Posterior vena cava (tissue), 2 donors: ENCODE measurements around the gene ZXDC. TPM values are rescaled to one million over a fixed set of nuclear protein-coding genes. Genes with fewer than 3 reads are reported as not detected.

Experiments used
- DNase-seq: peaks from one replicate; pipeline ENCODE4 v3.0.0-alpha.2; 2020; ENCODE audit warnings: low spot score
- intact Hi-C, 2 donors: fragments of 100-400 bp; cut with DNase I; formaldehyde crosslinking; loops; one replicate each; pipeline versions ENCODE4 v1.14.1 to v1.14.2; 2022 to 2023
- total RNA-seq, 2 donors: library from RNA; stranded (reverse); fragmentation: NEBNext Ultra II Directional; extraction: Animal tissue kit (Norgen Biotek cat#: 25700); gene quantifications; one replicate each; pipeline ENCODE4 v1.2.1, GENCODE V29; 2021
- donor health status: DM: yes; HTN: yes; CAD: no.
- donor health status: DM: yes; HTN: yes; CAD: no.

ZXDC gene
- total RNA-seq, 2 donors from 2014 or later = 26.8 to 26.9 TPM

DNA sequence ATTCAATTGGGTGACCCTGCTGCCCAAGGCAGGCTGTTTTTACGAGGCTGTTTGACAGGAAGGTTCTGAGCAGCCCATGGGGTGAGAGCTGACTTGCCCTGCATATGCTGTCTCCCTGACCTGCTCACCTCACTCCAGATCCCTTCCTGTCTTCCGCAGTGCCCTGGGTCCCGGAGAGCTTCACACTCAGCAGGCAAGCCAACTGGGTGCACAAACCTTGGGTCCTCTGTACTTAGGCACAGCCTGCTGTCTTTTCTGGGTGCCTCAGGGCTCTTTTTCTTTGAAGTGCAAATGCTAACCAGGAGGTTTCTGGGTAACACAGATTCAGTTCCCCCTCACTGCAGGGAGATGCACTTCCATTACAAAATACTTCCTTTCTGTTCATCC lies 32.8 kb downstream of the ZXDC start:
- peak; percentile 34 for DNase-seq
- intact Hi-C loops = no loop called here

DNA sequence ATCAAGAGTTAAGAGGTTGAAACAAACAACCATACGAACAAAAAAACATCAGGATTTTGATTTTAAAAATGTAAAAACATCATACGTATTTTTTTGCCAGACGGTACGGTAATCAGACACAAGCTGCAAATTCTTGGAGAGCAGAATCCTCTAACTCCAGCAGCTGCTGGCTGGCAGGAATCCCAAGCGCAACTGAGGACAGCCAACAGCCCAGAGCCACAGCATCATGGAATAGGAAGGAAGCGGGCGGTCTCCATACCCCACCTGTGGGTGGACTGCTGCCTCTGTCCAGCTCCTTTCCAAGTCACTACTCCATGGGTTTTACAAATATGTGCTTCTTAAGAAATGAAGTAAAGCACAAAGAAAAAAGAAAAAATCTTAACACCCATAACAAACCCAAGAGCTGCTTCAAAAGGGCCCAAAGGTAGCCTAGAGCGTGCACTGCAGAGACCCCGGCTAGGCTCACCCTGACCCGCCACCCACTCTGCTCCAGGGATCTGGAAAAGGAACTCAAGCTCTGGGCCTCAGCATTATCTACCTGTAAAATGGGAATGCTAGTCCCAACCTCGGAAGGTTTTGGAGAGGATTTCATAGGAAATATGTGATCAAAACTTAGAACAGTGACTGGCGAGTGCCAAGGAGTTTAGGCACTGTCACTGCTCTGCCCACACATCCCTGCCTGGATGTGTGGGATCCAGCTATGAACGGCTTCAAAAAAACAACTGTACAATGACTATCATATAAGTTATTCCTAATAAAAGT lies 33.4 kb downstream of the ZXDC start:
- peak; percentile 63 for DNase-seq
- intact Hi-C loops = no loop called here

DNA sequence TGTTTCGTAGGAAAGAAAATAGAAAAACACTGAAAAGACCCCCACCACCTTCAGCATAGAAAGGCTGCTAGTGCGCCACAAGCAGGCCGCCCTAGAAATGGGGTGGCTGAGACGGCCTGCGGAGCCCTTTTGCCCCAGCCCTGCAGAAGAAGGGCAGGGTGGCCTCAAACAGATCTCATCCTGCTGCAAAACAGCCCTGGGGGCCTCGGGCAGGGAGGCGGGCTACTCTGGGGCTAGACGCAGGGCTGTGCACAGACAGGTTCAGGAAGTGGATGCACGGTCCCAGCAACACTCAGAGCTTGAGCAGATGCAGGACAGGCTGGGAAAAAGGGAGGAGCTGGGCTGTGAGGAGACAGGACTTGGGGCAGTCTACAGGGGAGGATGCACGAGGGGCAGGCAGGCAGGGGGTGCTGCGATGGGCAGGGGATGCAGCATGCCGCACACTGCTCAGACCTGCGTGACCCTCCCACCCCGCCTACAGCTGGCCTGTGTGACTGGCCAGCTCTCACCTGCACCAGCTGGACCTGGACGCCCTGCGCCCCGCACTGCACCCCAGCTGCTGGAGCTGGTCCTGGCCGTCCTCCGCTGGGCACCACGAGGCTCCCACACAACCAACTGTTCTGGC lies 34.3 kb downstream of the ZXDC start:
- DNase-seq = peak; percentile 77
- intact Hi-C loops = no loop called here

DNA sequence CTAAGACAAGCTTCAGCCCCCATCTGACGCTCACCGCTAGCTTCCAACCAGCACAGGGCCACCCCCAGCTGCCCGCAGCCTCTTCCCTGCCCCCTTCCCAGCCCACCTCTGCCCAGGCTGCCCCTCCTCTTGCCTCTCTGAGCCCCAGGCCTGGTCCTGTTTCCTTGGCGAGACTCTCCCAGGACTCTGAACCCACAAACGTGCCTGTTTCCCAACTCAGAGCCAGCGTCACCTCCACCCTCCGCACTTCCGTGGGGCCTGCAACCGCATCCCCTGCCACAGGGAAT lies 35.0 kb downstream of the ZXDC start:
- DNase-seq = peak; percentile 68

DNA sequence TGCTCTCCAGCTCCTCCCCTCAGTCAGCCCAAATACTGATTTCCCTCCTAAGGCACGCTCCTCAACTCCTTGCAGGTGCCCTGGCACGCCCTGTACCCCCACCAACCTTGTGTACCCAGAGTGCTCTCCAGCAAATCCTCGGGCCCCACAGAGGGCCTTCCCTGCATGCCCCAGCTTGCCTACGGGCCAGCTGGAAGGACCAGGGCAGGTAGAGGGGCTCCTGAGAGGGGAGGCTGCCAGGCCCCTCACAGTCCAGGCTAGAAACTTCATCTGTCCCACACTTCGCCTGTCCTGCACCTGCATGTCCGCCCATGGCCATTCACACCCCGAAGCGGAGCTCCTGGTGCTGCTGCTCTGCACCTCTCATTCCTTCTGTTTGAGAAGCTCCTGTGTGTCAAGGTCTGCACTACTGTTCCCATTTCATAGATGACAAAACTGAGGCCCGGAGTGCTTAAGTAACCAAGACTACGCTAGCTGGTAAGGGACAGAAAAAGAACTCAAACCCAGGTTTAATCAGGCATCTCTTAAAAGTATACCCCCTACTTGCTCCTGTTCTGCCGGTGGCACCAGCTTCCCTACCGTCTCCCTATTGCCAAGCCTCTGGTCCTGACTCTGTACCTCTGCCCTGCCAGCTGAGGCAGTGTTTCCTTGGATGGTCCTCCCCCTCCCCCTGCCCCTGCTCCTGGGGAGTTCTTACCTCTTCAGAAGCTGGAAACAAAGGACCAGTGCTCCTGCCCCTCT lies 35.6 kb downstream of the ZXDC start:
- intact Hi-C loops = no loop called here

More for the DNA sequence above, 35.0 kb downstream of the ZXDC start:
- intact Hi-C loops = no loop called here

DNA sequence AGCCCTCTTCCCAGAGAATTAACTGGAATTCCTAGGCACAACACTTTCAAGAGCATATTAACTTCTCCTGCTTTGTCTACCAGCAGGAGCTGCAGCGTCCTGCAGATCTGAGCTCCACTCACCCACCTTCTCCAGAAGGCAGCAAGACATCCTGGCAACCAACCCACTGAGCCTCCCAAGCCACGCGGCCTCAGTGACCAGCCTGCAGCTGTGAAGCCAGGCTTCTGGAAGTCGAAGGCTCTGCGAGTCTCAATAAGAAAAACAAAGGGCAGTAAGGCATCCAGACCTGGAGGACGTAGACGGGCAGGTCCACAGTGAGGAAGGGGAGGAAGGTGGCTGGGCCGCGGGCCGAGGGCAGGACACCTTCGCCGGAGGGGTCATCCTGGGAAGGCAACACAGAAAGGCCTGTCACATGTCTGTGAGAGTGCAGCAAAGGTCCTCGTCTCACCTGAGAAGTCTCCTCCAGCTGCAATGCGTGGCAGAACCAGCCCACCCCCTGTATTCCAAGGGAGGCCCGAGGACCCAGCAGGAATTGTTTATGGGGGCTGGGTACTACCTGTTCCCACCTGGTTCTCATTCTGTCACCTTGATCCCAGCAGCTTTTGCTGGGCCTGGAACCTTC lies 36.2 kb downstream of the ZXDC start:
- intact Hi-C loops = no loop called here
- peak; percentile 35 for DNase-seq

More for the DNA sequence above, 35.6 kb downstream of the ZXDC start:
- DNase-seq = peak; percentile 50

DNA sequence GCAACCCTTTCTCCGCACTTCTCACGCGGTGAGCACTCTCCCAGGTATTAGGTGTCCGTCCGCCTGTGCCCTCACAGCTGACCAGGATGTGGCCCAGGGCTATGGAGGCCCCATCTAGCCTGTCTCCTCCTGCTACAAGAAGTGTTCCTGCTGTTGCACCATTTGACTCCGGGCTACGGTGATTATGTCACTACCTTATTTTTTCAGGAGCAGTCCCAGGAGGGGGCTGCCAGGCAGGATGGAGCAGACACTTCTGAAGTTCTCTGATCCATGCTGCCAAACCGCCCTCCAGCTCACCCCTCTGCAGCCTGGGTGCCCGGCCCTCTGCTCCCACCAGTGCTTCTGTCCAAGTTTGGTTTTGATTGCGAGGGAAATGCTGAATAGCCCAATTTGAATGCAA lies 36.9 kb downstream of the ZXDC start:
- intact Hi-C loops = no loop called here
- DNase-seq = no peak

DNA sequence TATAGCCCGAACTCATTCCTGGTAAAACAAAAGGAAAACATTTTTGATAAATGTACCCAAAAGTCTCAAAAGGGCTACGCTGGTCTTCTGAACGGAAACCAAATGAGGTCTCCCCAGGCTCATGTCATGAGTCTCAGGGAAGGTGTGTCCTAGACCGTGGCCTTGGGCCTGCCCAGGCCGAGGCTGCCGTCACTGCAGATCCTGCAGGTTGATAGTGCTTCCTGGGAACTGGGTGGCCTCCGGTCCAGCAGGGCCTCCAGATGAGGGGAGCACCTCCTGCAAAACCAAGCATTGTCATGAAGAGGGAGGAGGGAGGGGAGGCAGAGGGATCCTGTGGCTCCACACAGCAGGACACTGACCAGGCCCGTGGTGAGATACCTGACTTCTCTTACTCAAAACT lies 37.5 kb downstream of the ZXDC start:
- DNase-seq = peak; percentile 64

DNA sequence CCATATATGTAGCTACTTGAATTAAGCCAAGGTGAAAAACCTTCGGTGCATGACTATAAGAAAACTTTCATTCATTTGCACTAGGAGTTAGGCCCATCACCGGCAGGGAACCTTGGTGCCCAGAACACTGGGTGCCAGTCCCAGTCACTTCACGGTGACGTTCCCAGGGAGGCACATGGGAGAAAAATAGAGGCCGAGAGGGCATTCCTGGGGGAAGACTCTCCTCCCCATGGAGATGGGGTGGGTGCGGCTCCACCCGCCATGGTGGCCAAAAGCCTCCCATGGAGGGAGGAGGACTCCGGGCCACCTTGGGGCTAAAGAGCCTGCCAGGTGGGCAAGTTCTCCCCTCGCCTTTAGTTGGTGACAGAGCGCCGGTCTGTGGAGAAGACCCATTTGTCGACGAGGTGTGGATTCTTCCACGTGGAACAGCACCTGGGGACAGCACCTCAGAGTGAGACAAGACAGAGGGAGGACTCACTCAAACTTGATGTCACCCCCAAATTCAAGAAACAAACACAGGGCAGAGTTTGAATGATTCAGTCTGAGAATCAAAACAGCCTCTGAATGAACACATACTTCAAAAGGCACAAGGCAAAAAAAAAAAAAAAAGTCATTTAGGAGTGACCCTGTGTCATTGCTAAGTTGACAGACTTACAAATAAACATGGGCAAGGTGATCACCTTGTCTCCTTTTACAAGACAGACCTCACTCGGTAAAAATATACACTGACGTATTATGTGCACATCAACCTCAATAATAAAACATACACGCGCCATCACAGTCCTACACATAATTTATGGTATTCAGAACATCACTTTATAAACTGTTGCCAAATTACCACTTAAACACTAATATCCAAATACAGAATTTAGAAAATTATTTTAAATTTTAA lies 38.6 kb downstream of the ZXDC start:
- DNase-seq = peak; percentile 25
- intact Hi-C loops = no loop called here

More for the DNA sequence above, 37.5 kb downstream of the ZXDC start:
- intact Hi-C loops = no loop called here

DNA sequence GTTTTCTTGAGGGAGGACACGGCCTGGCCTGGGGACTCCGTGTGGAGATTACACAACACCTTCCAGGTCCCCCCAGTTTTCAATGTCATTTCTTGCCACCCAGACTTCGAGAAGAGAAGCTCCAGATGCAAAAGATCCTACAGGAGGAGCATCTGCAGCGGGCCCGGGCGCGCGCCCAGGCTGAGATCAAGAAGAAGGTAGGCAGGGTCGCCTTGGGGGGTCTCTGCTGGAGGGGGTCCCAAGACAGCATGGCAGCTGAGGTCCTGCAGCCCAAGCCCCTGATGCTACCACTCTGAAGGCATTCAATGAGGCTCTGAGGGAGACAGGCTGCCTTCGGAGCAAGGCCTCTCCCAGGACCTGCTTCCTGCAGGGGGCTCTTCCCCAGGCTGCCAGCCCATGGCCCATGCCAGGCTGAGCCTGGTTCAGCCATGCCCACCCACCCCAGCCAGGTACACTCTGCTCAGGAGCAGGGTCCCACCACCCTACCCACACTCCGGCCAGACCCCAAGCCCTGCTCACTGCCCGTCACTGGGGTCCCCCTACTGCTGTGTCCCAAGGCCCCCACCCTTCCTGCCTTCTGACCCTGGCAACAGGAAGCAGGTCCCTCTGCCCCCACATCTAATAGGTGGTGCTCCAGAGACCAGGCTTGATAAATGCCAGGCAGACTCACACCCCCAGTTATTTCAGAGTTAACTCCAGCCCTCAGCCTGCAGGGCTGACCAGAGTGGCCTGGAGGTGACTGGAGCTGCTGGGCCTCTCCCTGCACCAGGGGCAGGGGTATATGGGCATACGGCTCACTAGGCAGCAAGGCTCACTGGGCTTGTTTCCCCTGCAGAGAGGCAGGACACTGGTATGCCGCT lies 40.0 kb downstream of the ZXDC start:
- intact Hi-C loops = no loop called here
- peak; percentile 49 for DNase-seq

DNA sequence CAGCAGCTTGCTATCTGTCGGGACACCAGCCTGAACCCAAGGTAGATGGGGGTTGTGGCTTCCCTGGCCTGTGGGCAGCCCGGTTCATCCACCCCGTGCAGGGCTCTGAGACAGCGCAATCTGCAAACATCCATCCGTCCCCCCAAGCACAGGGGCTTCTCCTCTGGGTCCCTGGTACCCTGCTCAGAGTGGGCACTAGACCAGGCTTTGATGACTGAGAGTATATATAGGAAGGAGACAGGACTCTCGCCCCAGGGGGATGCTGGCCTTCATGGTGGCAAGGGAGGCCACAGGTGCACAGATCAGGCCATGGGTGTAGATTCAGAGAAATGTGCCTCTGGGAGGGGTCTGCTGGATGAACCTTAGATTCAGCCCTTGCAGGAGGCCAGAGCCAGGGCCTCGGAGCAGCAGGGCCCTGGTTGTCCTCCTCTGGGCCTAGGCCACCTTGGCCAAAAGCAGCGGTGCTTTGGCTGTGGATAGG lies 40.7 kb downstream of the ZXDC start:
- peak; percentile 56 for DNase-seq
- intact Hi-C loops = loop anchor here in 1 of 2 donors (1.0 kb wide), 1 partner anchor 19 kb away; no protein-coding TSS in a partner anchor

DNA sequence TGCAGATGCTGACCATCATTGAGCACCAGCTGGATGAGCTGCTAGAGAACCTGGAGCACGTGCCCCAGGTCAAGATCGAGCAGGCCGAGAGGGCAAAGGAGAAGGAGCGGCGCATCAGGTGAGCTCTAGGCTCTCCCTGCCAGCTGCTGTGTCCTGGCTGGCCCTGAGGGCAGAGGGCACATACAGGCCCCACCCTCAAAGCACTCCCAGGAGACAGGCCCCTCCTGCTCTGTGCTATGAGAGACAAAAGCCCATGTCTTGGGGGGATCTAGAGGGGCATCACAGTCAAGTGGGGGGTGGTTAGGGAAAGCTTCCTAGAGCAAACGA lies 41.5 kb downstream of the ZXDC start:
- DNase-seq = peak; percentile 62

DNA sequence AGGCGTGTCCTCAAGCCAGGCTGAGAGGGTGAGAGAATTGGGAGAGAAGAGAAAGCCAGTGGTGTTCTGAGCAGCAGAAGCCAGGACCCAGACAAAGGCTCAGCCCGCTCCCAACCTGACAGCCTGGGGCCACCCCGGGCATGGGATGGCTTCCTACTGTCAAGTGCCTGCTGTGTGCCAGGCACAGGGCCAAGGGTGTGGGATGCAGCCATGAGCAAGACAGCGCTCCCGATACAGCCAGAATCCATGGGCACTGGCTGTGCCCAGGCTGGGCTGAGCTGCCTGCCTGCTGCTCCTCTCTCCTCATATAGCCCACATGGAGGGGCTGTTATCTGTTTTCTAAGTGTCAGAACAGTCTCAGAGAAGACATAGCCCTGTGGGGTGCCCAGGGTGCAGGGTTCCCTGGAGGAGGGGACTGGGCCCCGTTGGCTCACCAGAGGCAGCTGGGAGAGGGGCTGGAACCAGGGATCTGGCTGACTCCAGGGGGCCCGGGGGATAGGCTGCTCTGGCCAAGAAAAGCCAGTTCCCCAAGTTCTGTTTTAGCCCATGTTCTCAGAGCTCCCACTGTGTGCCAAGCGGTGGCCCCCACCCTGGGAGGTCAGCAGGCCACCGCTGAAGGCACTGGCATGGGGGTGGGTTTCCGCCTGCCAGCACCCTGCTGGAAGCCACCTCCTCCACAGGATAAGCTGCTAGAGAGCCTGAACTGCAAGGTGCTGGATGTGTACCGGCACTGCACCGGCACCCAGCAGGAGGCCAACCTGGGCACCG lies 42.0 kb downstream of the ZXDC start:
- DNase-seq = peak; percentile 78
- intact Hi-C loops = loop anchor here in 1 of 2 donors (1.0 kb wide), 1 partner anchor 21 kb away; no protein-coding TSS in a partner anchor

More for the DNA sequence above, 41.5 kb downstream of the ZXDC start:
- intact Hi-C loops = loop anchor here in 1 of 2 donors (1.0 kb wide), 1 partner anchor 20 kb away; no protein-coding TSS in a partner anchor

DNA sequence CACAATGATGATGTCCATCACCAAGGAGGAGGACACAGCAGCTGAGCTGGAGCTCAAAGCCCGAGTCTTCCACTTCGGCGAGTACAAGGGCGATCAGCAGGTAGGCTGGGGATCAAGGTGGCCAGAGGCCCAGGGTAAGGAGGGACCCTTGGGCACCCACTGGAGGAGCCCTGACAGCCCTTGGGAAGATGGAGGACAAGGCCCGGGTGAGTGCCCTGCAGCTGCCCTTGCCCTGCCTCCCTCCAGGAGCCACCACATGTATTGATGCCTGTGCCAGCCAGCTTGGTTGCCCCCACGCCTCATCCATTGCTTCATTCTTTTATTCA lies 42.6 kb downstream of the ZXDC start:
- intact Hi-C loops = no loop called here
- DNase-seq = peak; percentile 68

DNA sequence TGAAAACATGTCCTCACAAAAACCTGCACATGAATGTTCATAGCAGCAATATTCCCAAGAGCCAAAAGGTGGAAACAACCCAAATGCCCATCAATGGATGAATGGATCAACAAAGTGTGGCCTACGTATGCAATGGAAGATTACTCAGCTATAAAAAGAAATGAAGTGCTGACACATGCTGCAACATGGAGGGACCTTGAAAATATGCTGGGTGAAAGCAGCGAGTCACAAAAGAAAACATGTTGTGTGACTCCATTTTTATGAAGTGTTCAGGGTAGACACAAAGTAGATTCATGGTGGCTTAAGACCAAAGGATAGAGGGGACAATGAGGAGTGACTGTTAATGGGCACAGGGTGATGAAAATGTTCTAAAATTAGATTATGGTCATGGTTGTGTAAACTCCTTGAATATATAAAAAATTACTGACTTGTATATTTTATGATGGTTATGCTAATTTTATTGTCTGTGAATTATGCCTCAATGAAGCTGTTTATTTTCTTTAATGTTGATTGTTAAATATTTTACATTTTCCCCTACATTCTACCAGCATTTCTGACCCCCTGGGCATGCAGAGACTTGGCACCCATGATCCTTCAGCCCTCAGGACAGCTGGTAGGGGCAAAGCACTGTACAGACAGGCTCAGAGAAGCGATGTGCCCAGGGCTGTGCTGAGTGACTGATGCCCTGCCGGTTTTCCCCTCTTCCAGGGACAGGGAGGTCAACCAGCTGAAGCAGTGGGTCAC lies 43.2 kb downstream of the ZXDC start:
- intact Hi-C loops = no loop called here
- DNase-seq = peak; percentile 54

DNA sequence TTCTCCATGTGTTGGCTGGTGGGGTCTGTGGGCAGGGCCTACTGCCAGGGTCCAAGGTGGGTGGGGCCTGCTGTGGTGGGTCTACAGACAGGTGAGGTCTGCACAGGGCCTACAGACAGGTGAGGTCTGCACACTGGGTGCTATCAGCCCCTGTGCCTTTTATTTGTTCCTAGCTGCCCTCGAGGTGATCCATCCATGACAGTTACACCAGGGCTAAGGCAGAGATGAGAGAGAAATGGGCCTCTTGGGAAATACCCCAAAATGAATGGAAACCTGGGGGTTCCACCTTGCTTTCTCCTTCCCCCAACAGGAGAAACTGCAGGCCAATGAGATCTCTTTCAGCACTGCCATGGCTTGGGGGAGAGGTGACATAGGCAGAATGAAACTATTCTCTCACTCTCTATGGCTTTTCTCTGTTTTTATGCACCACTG lies 44.6 kb downstream of the ZXDC start:
- DNase-seq = peak; percentile 67

DNA sequence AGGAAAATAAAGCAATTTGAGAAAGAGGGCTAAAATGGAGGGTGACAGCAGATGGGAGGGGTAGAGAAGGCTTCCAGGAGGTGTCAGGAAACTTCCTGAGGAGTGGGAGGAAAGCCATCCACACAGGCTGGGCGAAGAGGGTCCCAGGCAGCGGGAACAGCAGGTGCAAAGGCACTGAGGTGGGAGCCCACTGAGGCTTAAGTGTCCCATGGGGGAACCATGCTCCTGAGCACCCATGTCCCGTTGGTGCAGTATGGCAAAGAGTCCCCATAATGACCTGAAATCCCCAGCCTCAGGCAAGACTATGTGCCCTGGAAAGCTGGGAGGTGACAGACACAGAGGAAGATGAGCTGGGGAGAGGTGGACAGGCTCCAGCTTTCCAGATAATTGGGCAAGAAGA lies 50.9 kb downstream of the ZXDC start:
- intact Hi-C loops = no loop called here
- peak; percentile 55 for DNase-seq

More for the DNA sequence above, 44.6 kb downstream of the ZXDC start:
- intact Hi-C loops = no loop called here
